A673 (cell line): ENCODE measurements around the gene ZBTB16.

Experiments used
- EZH2 ChIP-seq: fragments of 200-600 bp; sonication (generic); IDR thresholded peaks from 2 replicates; pipeline ENCODE4 v1.6.1; 2017; ENCODE audit warnings: borderline replicate concordance, low read depth, mild to moderate bottlenecking, mixed read lengths, antibody characterized with exemption, low read length; ENCODE audit not compliant: poor library complexity, severe bottlenecking
- TF ChIP-seq, protein P1 (sequence below): fragments of 300-800, 200-600 bp; sonication (generic); conservative IDR thresholded peaks from 2 replicates; pipeline ENCODE4 v1.5.1; 2017; ENCODE audit warnings: low read depth, mild to moderate bottlenecking, antibody characterized with exemption, low read length, moderate library complexity, mixed read lengths

DNA sequence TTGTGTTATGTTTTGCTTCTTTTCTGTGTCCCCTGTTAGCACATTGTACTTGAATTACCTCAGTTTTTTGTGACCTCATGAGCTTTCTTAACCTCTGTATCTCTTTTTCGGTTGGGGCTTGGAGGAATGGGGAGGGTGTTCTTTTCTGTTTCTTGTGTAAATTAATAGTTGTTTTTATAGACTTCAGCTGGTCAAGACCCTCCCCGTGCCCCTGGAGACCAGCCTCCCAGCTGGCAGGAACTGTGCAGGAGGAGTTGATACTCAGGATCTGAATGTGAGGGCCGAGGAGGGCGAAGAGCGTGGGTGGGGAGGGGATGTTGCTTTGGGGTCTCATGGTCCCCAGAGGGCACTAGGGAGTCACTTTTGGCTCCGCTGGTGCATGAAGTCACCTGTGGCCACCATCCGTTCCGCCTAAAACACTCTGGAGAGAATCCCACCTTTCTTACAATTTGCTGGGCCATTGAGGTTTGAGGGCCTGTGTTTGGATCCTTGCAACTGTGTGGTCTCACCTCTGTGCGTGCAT lies 192.4 kb downstream of the ZBTB16 start:
- TF ChIP-seq EZH2: no peak
- TF ChIP-seq, protein P1, sequence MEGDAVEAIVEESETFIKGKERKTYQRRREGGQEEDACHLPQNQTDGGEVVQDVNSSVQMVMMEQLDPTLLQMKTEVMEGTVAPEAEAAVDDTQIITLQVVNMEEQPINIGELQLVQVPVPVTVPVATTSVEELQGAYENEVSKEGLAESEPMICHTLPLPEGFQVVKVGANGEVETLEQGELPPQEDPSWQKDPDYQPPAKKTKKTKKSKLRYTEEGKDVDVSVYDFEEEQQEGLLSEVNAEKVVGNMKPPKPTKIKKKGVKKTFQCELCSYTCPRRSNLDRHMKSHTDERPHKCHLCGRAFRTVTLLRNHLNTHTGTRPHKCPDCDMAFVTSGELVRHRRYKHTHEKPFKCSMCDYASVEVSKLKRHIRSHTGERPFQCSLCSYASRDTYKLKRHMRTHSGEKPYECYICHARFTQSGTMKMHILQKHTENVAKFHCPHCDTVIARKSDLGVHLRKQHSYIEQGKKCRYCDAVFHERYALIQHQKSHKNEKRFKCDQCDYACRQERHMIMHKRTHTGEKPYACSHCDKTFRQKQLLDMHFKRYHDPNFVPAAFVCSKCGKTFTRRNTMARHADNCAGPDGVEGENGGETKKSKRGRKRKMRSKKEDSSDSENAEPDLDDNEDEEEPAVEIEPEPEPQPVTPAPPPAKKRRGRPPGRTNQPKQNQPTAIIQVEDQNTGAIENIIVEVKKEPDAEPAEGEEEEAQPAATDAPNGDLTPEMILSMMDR: no peak
